Transverse colon (tissue), 4 donors: ENCODE data around the gene ENTHD1.

Experiments
- EP300 ChIP-seq: sonication (generic); formaldehyde crosslinking; IDR thresholded peaks from one replicate; pipeline ENCODE4 v1.6.1; 2017; ENCODE audit warnings: antibody characterized with exemption, low read depth
- POLR2A ChIP-seq: fragments of 450-650 bp; IDR thresholded peaks from one replicate; pipeline ENCODE4 v1.6.1; 2016; ENCODE audit warnings: antibody characterized with exemption, mild to moderate bottlenecking, moderate library complexity
- POLR2AphosphoS5 ChIP-seq, 3 donors: sonication (generic); formaldehyde crosslinking; IDR thresholded peaks; one replicate each; pipeline ENCODE4 v1.6.1; 2016; ENCODE audit warnings: antibody characterized with exemption in 3 of 3
- TF ChIP-seq, protein P1 (sequence below), 5 experiments: fragments of 200-600 bp in 3 of 5; fragments of 450-650 bp in 2 of 5; sonication (generic) in 3 of 5; IDR thresholded peaks; 1 replicate in 2 of 5; 2 replicates in 3 of 5; pipeline ENCODE4 v1.5.1; 2016 to 2017; ENCODE audit warnings: antibody characterized with exemption in 5 of 5, inconsistent platforms in 3 of 5, mild to moderate bottlenecking in 2 of 5, moderate library complexity in 1 of 5

GRCh38 chr22:39821008-39821407, 72.6 kb downstream of the ENTHD1 start:
- TF ChIP-seq, protein P1, sequence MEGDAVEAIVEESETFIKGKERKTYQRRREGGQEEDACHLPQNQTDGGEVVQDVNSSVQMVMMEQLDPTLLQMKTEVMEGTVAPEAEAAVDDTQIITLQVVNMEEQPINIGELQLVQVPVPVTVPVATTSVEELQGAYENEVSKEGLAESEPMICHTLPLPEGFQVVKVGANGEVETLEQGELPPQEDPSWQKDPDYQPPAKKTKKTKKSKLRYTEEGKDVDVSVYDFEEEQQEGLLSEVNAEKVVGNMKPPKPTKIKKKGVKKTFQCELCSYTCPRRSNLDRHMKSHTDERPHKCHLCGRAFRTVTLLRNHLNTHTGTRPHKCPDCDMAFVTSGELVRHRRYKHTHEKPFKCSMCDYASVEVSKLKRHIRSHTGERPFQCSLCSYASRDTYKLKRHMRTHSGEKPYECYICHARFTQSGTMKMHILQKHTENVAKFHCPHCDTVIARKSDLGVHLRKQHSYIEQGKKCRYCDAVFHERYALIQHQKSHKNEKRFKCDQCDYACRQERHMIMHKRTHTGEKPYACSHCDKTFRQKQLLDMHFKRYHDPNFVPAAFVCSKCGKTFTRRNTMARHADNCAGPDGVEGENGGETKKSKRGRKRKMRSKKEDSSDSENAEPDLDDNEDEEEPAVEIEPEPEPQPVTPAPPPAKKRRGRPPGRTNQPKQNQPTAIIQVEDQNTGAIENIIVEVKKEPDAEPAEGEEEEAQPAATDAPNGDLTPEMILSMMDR (IDR thresholded peaks at IDR 0.05): no peak
- TF ChIP-seq EP300: no peak
- no peak for TF ChIP-seq POLR2AphosphoS5 (IDR thresholded peaks at IDR 0.05)
- no peak for TF ChIP-seq POLR2A
